GM12891 (cell line): ENCODE results near the gene KLF18.

Source experiments
- POLR2A ChIP-seq: IDR thresholded peaks from 2 replicates; pipeline ENCODE4 v1.6.1; 2011; ENCODE audit warnings: low read depth, low read length, control low read depth
- POLR2AphosphoS5 ChIP-seq: IDR thresholded peaks from 2 replicates; pipeline ENCODE4 v1.6.1; 2011; ENCODE audit warnings: low read depth, low read length, control low read depth
- TAF1 ChIP-seq: IDR thresholded peaks from 2 replicates; pipeline ENCODE4 v1.6.1; 2011; ENCODE audit warnings: low read depth, low read length, control low read depth

DNA sequence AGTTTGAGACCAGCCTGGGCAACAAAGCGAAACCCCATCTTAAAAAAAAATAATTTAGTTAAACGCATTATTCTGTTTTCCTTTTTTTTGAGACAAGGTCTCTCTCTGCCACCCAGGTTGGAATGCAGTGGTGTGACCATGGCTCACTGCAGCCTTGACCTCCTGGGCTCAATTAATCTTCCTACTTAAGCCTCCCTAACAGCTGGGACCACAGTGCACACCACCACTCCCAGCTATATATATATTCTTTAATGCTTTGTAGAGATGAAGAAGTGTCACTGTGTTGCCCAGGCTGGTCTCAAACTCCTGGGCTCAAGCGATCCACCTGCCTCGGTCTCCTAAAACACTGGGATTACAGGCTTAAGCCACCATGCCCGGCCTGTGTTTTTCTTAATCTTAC, 30.5 kb downstream of the KLF18 start:
- TF ChIP-seq POLR2A (no peak), POLR2AphosphoS5 (no peak), TAF1 (no peak)
